CD8-positive, alpha-beta memory T cell (primary cell): ENCODE measurements around the gene SLC6A11. TPM values are rescaled to one million over a fixed set of nuclear protein-coding genes. Genes with fewer than 3 reads are reported as not detected.

Source experiments
- CTCF ChIA-PET: fragments of 350-600 bp; sonication (Branson Sonifier 250); formaldehyde crosslinking; loops from one replicate; lab custom pipeline; 2021; ENCODE audit warnings: antibody characterized with exemption; lab: Charles Lee
- POLR2A ChIA-PET: fragments of 350-600 bp; sonication (Branson Sonifier 250); formaldehyde crosslinking; loops from one replicate; lab custom pipeline; 2021; ENCODE audit warnings: antibody characterized with exemption; lab: Charles Lee
- DNase-seq, 5 donors: peaks; one replicate each; pipeline versions ENCODE4 v3.0.0 to v3.0.0-alpha.2; 2020 to 2022; ENCODE audit warnings: mixed read lengths in 1 of 5
- H3K27ac ChIP-seq: one replicate; pipeline ENCODE4 v1.7.0; 2013; ENCODE audit warnings: low read depth, mild to moderate bottlenecking, low read length, moderate library complexity
- H3K27me3 ChIP-seq: 2 replicates; pipeline ENCODE4 v1.7.0; 2013; ENCODE audit warnings: low read length, mild to moderate bottlenecking; ENCODE audit not compliant: insufficient read depth, poor library complexity, severe bottlenecking
- H3K36me3 ChIP-seq: 2 replicates; pipeline ENCODE4 v1.7.0; 2013; ENCODE audit warnings: mild to moderate bottlenecking, low read length, moderate library complexity; ENCODE audit not compliant: insufficient read depth
- H3K4me1 ChIP-seq: 2 replicates; pipeline ENCODE4 v1.7.0; 2013; ENCODE audit warnings: mild to moderate bottlenecking, low read length, moderate library complexity; ENCODE audit not compliant: insufficient read depth
- H3K4me3 ChIP-seq: 2 replicates; pipeline ENCODE4 v1.7.0; 2013; ENCODE audit warnings: mild to moderate bottlenecking, low read length
- H3K9me3 ChIP-seq: 2 replicates; pipeline ENCODE4 v1.7.0; 2013; ENCODE audit warnings: mild to moderate bottlenecking, low read length
- H3K27ac Mint-ChIP-seq, 8 donors: one replicate each; pipeline ENCODE4 v1.8.0; 2020 to 2021; ENCODE audit warnings: mixed read lengths in 8 of 8, mild to moderate bottlenecking in 6 of 8, inconsistent platforms in 3 of 8, moderate library complexity in 3 of 8
- H3K27me3 Mint-ChIP-seq, 2 donors: one replicate each; pipeline ENCODE4 v1.8.0; 2020 to 2021; ENCODE audit warnings: mixed read lengths in 2 of 2, mild to moderate bottlenecking in 1 of 2, moderate library complexity in 1 of 2
- H3K36me3 Mint-ChIP-seq, 3 donors: one replicate each; pipeline ENCODE4 v1.8.0; 2020 to 2021; ENCODE audit warnings: mixed read lengths in 3 of 3, inconsistent platforms in 1 of 3, mild to moderate bottlenecking in 1 of 3
- H3K4me1 Mint-ChIP-seq, 3 donors: one replicate each; pipeline ENCODE4 v1.8.0; 2020 to 2021; ENCODE audit warnings: mixed read lengths in 3 of 3, inconsistent platforms in 1 of 3, mild to moderate bottlenecking in 1 of 3
- H3K4me3 Mint-ChIP-seq, 7 donors: one replicate each; pipeline ENCODE4 v1.8.0; 2020 to 2021; ENCODE audit warnings: mixed read lengths in 7 of 7, mild to moderate bottlenecking in 6 of 7, moderate library complexity in 4 of 7, inconsistent platforms in 2 of 7
- H3K9me3 Mint-ChIP-seq, 5 donors: one replicate each; pipeline ENCODE4 v1.8.0; 2020 to 2022; ENCODE audit warnings: mixed read lengths in 5 of 5, mild to moderate bottlenecking in 3 of 5, moderate library complexity in 2 of 5, inconsistent platforms in 1 of 5
- polyA plus RNA-seq: library from polyadenylated mRNA; unstranded; fragments of 300-500 nt; fragmentation: Illumina TruSeq; gene quantifications from one replicate; pipeline ENCODE4 v1.2.3, GENCODE V29; 2021
- total RNA-seq, 2 experiments: library from RNA; stranded (reverse); gene quantifications; one replicate each; pipeline ENCODE4 v1.2.3, GENCODE V29; 2021

The SLC6A11 gene
- total and polyA plus RNA-seq, 3 experiments from 2014 or later = not detected

- peaks cover 10 to 15% of the 10 kb centered on the region in 2 donors for H3K27me3 Mint-ChIP-seq
- Histone ChIP-seq H3K27ac (no peak overlapping the region), H3K36me3 (no peaks in the 10 kb centered on the region), H3K9me3 (no peaks in the 10 kb centered on the region), H3K27me3 (peaks cover 3% of the 10 kb centered on the region), H3K4me3 (no peak overlapping the region), H3K4me1 (no peaks in the 10 kb centered on the region)
- no peak for DNase-seq
- no peaks in the 10 kb centered on the region for H3K36me3 Mint-ChIP-seq
- H3K9me3 Mint-ChIP-seq = peaks cover 2 to 16% (median 7%) of the 10 kb centered on the region in 5 donors
- no peaks in the 10 kb centered on the region for H3K4me1 Mint-ChIP-seq
- H3K27ac Mint-ChIP-seq = no peak overlapping the region
- ChIA-PET POLR2A (no interaction called here), CTCF (no interaction called here)
- H3K4me3 Mint-ChIP-seq = no peak overlapping the region
These were observed 72.6 kb downstream of the SLC6A11 start for GRCh38 chr3:10888518-10889090.

DNA sequence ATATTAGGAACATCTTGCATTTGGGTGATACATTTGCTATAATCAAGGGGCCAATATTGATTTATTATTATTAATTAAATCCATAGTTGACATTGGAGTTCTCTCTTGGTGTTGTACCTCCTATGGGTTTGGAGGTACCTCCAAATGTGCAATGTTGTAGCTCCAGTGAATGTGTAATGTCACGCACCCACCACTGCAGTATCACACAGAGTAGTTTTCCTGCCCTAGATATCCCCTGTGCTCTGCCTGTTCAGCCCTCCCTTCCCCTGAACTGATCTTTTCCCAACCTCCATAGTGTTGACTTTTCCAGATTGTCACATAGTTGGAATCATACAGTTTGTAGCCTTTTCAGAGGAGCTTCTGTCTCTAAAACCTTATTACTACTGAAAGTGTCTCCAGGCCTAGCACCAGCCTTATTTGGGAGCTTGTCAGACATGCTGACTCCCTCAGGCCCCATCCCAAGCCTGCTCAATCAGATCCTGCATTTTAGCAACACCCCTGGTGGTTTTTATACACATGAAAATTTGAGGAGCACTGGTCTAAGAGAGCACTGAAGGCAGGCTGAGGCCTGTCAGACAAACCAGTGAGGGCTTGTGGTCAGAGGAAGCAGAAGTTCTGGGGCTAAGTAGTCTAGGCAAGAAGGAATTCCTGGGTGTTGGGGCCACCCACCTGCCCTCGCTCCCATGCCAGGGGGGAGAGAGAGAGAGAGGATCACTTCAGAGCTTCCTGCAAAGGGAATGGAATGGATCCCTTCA, 73.4 kb downstream of the SLC6A11 start:
- Mint-ChIP-seq H3K4me3 (no peak overlapping the region), H3K9me3 (peaks cover 2 to 16% (median 7%) of the 10 kb centered on the region in 5 donors), H3K27me3 (peaks cover 9 to 19% of the 10 kb centered on the region in 2 donors), H3K36me3 (no peaks in the 10 kb centered on the region), H3K4me1 (no peaks in the 10 kb centered on the region), H3K27ac (no peak overlapping the region)
- Histone ChIP-seq H3K36me3 (no peaks in the 10 kb centered on the region), H3K4me1 (no peaks in the 10 kb centered on the region), H3K27me3 (no peaks in the 10 kb centered on the region), H3K9me3 (no peaks in the 10 kb centered on the region), H3K4me3 (no peak overlapping the region), H3K27ac (no peak overlapping the region)
- CTCF ChIA-PET = no interaction called here
- DNase-seq = no peak
- POLR2A ChIA-PET = no interaction called here

DNA sequence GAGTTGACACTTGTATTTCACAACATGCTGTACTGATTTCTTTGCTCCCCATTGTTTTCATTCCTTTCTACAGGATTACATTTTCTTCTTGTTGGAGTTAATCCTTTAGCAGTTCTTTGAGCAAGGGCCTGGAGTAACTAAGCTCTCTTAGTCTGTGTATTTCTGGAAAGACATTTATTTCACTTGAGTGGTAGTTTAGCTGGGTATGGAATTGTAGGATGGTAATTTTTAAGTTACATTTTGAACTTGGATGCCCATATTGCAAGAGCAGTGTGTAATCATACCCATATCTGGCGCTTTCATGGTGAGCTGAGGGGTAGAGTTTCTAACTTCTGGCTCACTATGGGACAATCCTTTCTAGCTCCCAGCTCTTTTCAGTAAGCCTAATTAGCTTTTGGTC, 74.6 kb downstream of the SLC6A11 start:
- Mint-ChIP-seq H3K27ac (no peak overlapping the region), H3K4me3 (no peak overlapping the region), H3K9me3 (peaks cover 2 to 16% (median 7%) of the 10 kb centered on the region in 5 donors), H3K36me3 (no peaks in the 10 kb centered on the region), H3K27me3 (peaks cover 9 to 22% of the 10 kb centered on the region in 2 donors), H3K4me1 (no peaks in the 10 kb centered on the region)
- no peaks in the 10 kb centered on the region for H3K27me3 ChIP-seq
- H3K4me1 ChIP-seq = no peaks in the 10 kb centered on the region
- POLR2A ChIA-PET = no interaction called here
- no peak overlapping the region for H3K27ac ChIP-seq
- CTCF ChIA-PET = no interaction called here
- H3K36me3 ChIP-seq = no peaks in the 10 kb centered on the region
- H3K4me3 ChIP-seq = no peak overlapping the region
- DNase-seq = no peak
- no peaks in the 10 kb centered on the region for H3K9me3 ChIP-seq

GRCh38 chr3:10892622-10893021, 76.6 kb downstream of the SLC6A11 start:
- H3K9me3 Mint-ChIP-seq = peaks cover 2 to 16% (median 7%) of the 10 kb centered on the region in 5 donors

GRCh38 chr3:10901296-10901945, 85.4 kb downstream of the SLC6A11 start:
- no peak for DNase-seq
- Histone ChIP-seq H3K4me1 (no peaks in the 10 kb centered on the region), H3K9me3 (no peaks in the 10 kb centered on the region), H3K27ac (no peak overlapping the region), H3K4me3 (no peak overlapping the region), H3K27me3 (no peaks in the 10 kb centered on the region), H3K36me3 (no peaks in the 10 kb centered on the region)
- Mint-ChIP-seq H3K9me3 (peaks cover 6 to 12% (median 7%) of the 10 kb centered on the region in 5 donors), H3K4me1 (no peaks in the 10 kb centered on the region), H3K27me3 (peaks cover 0 to 10% of the 10 kb centered on the region in 2 donors), H3K27ac (no peak overlapping the region), H3K4me3 (no peak overlapping the region), H3K36me3 (no peaks in the 10 kb centered on the region)
- CTCF ChIA-PET = no interaction called here
- POLR2A ChIA-PET = no interaction called here

More at GRCh38 chr3:10892622-10893021, 76.6 kb downstream of the SLC6A11 start:
- H3K4me1 ChIP-seq = no peaks in the 10 kb centered on the region
- H3K36me3 Mint-ChIP-seq = no peaks in the 10 kb centered on the region
- no peaks in the 10 kb centered on the region for H3K27me3 ChIP-seq
- H3K4me3 Mint-ChIP-seq = no peak overlapping the region
- no peak overlapping the region for H3K27ac ChIP-seq
- H3K9me3 ChIP-seq = no peaks in the 10 kb centered on the region
- no peaks in the 10 kb centered on the region for H3K4me1 Mint-ChIP-seq
- POLR2A ChIA-PET = no interaction called here
- DNase-seq = no peak
- H3K4me3 ChIP-seq = no peak overlapping the region
- CTCF ChIA-PET = no interaction called here
- no peak overlapping the region for H3K27ac Mint-ChIP-seq
- H3K27me3 Mint-ChIP-seq = peaks cover 11 to 19% of the 10 kb centered on the region in 2 donors
- no peaks in the 10 kb centered on the region for H3K36me3 ChIP-seq

GRCh38 chr3:10907262-10907661, 91.2 kb downstream of the SLC6A11 start:
- no peaks in the 10 kb centered on the region for H3K27me3 ChIP-seq
- CTCF ChIA-PET = no interaction called here

DNA sequence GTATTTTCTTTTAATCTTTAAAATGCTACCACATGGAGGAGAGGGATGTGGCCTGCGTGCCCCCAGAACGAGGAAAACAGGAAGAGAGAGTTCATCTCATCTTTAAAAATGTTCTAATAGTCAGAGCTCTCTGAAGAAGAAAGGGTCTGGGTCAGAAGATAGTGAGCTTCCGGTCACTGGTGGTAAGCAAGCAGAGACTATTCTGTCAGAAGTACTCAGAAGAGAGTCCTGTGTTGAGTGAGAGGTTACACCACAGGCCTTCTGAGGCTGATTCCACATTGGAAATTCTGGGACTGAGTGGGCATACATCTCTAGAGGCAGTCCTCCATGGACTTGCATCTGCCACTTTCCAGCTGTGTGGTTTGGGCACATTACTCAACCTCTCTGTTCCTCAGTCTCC, 94.3 kb downstream of the SLC6A11 start:
- H3K4me3 ChIP-seq = no peak overlapping the region
- no peaks in the 10 kb centered on the region for H3K4me1 ChIP-seq
- no peaks in the 10 kb centered on the region for H3K36me3 ChIP-seq
- Mint-ChIP-seq H3K27ac (no peak overlapping the region), H3K27me3 (peaks cover 4 to 23% of the 10 kb centered on the region in 2 donors), H3K4me3 (no peak overlapping the region), H3K9me3 (peaks cover 22 to 36% (median 30%) of the 10 kb centered on the region in 5 donors), H3K36me3 (peaks cover 0 to 7% (median 3%) of the 10 kb centered on the region in 3 donors), H3K4me1 (no peaks in the 10 kb centered on the region)
- CTCF ChIA-PET = no interaction called here
- POLR2A ChIA-PET = no interaction called here
- H3K27ac ChIP-seq = no peak overlapping the region
- DNase-seq = no peak
- H3K9me3 ChIP-seq = no peaks in the 10 kb centered on the region
- peaks cover 4% of the 10 kb centered on the region for H3K27me3 ChIP-seq

More at GRCh38 chr3:10907262-10907661, 91.2 kb downstream of the SLC6A11 start:
- peaks cover 0 to 7% (median 3%) of the 10 kb centered on the region in 3 donors for H3K36me3 Mint-ChIP-seq
- Histone ChIP-seq H3K4me3 (no peak overlapping the region), H3K9me3 (no peaks in the 10 kb centered on the region), H3K4me1 (no peaks in the 10 kb centered on the region), H3K36me3 (no peaks in the 10 kb centered on the region), H3K27ac (no peak overlapping the region)
- peaks cover 6 to 10% of the 10 kb centered on the region in 2 donors for H3K27me3 Mint-ChIP-seq
- peaks cover 25 to 39% (median 30%) of the 10 kb centered on the region in 5 donors for H3K9me3 Mint-ChIP-seq
- H3K4me3 Mint-ChIP-seq = no peak overlapping the region
- no peaks in the 10 kb centered on the region for H3K4me1 Mint-ChIP-seq
- peak overlapping the region in 1 of 8 donors; percentile 77 for H3K27ac Mint-ChIP-seq
- POLR2A ChIA-PET = no interaction called here
- no peak for DNase-seq
